LoVo (cell line): Measurements from ENCODE around the gene UGT1A3.

Source experiments
- DNase-seq: peaks from one replicate; pipeline ENCODE4 v3.0.0-alpha.2; 2016; ENCODE audit warnings: low spot score

UGT1A3 gene

DNA sequence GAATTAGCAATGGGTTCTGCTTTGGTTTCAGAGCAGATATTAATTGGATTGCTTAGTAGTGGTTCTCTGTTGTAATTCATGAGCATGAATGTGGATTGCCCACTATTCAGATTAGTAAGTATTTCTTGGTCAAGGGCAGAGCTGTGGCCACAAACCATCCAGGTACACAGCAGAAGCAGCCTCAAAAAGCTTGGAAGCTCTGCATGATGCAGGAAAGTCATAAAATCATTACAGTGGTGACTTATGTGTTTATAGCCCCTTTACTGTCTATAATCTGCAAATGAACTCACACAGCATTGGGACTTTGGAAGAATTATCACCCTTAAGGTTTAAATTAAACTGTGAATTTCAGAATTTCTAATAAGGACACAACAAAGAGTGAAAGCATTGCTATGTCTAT is 29.3 kb downstream of the UGT1A3 start:
- no peak for DNase-seq

DNA sequence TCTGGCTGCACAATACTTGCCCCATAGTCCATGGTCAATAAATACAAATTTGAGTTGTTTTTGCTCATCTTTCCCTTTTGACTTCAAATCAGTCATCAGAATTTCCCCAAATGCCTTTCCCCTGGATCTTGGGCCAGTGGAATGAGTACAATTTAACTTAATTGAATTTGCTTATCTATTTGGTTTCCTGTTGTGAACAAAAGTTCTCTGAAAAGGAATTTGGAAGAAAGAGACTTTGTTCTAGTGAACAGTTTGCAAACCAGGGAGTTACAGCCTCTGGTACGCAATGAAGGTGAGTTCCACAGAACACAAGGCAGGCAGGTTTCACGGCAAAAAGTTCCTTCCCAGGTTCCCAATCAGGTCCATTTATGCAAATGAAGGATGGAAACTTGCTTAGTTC is 30.0 kb downstream of the UGT1A3 start:
- DNase-seq: no peak

DNA sequence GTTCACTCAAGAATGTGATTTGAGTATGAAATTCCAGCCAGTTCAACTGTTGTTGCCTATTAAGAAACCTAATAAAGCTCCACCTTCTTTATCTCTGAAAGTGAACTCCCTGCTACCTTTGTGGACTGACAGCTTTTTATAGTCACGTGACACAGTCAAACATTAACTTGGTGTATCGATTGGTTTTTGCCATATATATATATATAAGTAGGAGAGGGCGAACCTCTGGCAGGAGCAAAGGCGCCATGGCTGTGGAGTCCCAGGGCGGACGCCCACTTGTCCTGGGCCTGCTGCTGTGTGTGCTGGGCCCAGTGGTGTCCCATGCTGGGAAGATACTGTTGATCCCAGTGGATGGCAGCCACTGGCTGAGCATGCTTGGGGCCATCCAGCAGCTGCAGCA is 31.2 kb downstream of the UGT1A3 start, which contains the start of gene UGT1A1:
UGT1A1 (plus strand) TSS at position 228 of the 400 bp plus-strand sequence; CDS start at position 246, 18 bp downstream.
- no peak for DNase-seq

DNA sequence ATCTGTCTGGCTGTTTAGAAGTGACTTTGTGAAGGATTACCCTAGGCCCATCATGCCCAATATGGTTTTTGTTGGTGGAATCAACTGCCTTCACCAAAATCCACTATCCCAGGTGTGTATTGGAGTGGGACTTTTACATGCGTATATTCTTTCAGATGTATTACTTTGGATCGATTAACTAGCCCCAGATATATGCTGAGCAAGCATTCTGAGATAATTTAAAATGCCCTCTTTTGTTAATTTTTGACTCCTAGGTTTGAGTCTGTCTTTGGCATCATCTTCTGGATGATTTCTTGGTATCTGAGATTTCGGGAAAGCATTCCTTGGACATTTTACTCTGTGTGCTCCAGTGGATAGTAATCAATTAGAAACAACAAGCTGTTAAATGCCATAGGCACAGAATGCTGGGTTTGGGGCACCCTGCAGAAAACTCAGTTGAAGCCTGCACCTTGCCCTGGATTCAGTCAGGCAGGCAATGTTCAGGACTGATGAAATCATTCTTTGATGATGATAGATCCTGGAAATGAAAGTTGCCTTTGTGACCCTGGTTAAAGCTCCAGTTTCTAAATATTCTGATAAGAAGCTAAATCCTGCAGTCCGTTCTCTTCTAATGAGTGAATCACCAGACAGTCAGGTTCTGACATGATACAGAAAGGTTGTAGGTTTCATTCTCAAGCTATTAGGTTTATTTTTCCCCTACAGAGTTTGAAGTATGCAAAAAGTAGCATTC is 32.4 kb downstream of the UGT1A3 start:
- DNase-seq: no peak

DNA sequence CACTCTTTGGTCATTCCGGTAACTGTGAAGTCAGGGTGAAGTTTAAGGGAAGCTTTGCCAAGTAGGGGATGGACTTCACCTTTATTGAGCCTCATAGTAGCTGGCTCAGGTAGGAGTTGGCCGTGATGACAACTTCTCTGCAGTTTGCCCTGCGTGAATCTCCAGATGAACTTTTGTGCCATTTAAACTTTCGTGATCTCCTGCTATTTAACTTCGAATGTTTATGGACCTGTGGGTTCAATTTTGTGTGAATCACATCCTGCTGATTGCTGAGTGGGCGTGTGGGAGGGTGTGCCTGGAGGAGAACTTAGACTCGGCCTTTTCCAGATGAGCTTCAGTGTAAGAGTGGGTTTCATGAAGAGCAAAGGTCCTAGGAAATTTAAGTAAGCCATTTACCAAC is 35.4 kb downstream of the UGT1A3 start:
- peak; percentile 87 for DNase-seq

DNA sequence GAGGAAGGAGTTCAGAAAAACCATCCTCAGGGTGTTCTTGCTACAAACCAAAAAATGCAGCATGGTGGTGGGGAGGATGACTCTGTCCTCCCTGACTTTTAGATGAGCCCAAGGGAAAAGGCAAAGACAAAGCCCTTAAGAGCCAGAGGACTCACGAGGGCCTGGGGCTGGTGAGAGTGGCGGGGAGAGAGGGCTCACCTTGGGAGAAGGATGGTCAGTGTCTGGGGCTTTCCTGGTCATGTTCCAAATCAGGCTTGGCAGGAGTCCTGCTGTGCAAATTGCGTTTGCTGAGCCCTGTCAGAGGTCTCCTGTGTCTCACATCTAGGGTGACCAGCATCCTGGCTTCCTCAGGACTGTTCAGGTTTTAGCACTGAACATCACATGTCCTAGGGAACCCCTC is 35.9 kb downstream of the UGT1A3 start:
- no peak for DNase-seq

DNA sequence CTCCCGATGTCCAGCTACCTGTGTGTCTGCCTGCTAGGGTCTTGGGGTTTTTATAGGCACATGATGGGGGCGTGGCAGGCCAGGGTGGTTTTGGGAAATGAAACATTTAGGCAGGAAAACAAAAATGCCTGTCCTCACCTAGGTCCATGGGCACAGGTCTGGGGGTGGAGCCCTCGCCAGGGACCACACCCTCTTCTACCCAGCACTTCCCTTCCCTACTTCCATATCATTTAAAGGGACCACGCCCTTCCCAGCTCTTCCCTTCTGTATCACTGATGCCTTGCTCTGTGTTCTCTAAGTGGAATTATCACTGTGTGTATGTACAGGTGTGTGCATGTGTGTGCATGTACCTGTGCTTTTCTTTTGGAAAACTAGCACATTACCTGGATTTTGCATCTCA is 37.6 kb downstream of the UGT1A3 start:
- no peak for DNase-seq

DNA sequence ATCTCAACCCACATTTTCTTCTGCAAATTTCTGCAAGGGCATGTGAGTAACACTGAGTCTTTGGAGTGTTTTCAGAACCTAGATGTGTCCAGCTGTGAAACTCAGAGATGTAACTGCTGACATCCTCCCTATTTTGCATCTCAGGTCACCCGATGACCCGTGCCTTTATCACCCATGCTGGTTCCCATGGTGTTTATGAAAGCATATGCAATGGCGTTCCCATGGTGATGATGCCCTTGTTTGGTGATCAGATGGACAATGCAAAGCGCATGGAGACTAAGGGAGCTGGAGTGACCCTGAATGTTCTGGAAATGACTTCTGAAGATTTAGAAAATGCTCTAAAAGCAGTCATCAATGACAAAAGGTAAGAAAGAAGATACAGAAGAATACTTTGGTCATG is 39.2 kb downstream of the UGT1A3 start:
- no peak for DNase-seq

DNA sequence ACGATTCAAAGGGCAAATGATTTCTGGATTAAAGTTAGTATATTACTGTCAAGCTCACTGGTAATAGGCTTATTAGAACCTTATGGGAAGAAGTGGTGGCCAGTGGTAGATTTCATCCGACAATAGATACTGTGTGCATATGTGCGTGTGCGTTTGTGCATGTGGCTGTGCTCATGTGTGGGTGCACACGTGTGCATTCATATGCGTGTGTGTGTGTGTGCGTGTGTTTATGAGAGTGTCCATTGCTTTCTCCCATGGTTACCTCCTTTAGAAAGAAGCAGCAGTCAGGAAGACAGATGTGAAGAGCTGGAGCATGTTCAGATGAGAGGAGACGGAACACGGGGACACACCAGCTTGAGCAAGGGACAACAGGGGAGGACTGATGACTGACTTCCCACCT is 40.4 kb downstream of the UGT1A3 start:
- no peak for DNase-seq

DNA sequence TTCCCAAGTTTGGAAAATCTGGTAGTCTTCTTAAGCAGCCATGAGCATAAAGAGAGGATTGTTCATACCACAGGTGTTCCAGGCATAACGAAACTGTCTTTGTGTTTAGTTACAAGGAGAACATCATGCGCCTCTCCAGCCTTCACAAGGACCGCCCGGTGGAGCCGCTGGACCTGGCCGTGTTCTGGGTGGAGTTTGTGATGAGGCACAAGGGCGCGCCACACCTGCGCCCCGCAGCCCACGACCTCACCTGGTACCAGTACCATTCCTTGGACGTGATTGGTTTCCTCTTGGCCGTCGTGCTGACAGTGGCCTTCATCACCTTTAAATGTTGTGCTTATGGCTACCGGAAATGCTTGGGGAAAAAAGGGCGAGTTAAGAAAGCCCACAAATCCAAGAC is 43.3 kb downstream of the UGT1A3 start:
- DNase-seq: no peak

DNA sequence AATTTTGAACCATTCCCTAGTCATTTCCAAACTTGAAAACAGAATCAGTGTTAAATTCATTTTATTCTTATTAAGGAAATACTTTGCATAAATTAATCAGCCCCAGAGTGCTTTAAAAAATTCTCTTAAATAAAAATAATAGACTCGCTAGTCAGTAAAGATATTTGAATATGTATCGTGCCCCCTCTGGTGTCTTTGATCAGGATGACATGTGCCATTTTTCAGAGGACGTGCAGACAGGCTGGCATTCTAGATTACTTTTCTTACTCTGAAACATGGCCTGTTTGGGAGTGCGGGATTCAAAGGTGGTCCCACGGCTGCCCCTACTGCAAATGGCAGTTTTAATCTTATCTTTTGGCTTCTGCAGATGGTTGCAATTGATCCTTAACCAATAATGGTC is 43.7 kb downstream of the UGT1A3 start:
- DNase-seq: no peak

DNA sequence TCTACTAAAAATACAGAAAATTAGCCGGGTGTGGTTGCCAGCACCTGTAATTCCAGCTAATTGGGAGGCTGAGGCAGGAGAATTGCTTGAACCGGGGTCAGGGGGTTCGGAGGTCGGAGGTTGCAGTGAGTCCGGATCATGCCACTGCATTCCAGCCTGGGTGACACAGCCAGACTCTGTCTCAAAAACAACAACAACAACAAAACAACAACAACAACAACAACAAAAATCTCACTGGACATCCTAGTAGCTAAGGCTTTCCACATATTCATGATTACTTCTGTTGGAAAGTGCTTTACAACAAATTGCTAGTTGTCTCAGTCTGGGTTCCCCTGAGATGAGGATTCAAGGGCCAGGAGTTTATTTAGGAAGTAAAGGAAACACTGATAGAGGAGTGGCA is 45.0 kb downstream of the UGT1A3 start:
- no peak for DNase-seq

DNA sequence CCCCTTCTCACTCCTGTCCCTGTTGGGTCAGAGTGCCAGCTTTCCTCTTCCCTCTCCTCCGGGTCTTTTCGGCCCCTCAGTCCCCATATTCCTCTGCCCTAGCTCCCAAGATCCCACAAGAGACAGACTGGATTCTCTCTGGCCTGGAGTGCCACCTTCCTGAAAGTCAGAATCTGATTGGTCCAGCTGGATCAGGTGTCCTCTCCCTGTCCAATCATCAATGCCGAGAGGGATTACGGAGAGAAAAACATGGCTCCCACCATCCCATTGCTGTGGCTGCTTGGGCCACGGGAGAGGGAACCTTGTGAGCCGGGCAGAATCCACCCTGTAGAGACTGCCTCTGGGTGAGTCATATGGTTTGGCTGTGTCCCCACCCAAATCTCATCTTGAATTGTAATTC is 46.6 kb downstream of the UGT1A3 start:
- no peak for DNase-seq

DNA sequence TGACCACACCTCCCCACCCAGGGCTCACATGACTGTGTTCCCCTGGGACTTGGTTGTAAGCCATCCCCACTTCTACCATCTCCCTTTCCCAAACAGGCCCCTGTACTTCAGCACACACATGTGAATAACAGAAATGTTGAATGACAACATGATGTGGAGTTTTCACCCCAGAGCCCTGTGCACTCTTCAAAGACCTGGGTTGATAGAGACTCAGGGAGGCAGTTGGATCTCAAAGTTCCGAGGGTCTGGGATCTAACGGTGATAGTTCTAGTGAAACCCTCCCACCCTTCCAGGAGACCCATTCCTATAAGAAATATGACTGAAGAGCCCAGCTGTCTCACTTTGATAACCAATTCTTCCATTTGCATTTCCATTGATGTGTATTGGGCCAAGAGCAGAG is 49.2 kb downstream of the UGT1A3 start, which contains the start of gene MROH2A:
MROH2A (plus strand) TSS at position 301 of the 400 bp plus-strand sequence. CDS start 1,029 bp downstream, outside the sequence.
- no peak for DNase-seq

DNA sequence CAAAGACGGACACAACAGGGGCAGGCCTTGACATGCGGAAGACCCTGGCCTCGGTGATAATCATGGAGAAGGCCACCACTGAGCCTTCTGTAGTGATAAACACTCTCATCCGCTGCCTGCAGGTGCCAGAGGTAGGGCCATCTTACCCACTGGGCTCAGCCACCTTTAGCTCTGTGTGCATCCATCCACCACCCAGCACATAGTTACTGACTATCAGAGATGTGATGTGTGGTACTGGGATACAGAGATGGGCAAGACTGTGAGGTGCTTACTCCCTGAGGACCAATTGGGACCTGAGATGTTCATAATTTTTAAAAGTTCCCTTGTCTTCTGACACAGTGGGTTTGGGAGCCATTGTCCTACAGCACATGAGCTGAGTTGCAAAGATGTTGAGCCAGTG is 50.9 kb downstream of the UGT1A3 start:
- no peak for DNase-seq

DNA sequence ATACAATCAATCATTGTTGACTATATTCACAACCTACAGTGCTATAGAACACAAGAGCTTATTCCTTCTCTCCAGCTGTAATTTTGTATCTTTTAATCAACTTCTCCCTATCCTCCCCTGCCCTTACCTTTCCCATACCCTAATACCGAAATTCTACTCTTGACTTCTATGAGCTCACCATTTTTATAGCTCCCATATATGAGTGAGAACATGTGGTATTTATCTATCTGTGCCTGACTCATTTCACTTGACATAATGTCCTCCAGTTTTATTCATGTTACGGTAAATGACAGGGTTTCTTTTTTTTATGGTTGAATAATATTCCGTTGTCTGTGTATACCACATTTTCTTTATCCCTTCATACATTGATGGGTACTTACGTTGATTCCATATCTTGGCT is 51.9 kb downstream of the UGT1A3 start:
- DNase-seq: no peak

DNA sequence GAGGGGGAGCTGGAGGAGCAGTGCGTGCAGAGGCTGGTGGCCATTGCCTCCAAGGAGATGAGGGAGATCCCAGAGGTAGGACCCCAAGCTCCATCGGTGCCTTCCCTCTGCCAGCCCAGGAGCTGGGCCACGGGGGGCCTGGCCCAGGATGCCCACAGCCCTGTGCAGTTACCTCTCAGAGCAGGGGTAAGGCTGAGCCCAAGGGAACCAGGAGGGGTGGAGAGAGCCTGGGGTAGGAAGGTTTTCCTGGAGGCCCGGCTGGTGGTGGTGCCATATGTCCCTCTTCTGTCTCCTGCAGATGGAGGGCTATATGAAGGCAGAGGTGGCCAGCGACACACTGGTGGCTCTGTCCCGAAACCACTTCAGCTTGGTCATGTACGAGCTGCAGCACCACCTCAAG is 60.7 kb downstream of the UGT1A3 start:
- DNase-seq: no peak

DNA sequence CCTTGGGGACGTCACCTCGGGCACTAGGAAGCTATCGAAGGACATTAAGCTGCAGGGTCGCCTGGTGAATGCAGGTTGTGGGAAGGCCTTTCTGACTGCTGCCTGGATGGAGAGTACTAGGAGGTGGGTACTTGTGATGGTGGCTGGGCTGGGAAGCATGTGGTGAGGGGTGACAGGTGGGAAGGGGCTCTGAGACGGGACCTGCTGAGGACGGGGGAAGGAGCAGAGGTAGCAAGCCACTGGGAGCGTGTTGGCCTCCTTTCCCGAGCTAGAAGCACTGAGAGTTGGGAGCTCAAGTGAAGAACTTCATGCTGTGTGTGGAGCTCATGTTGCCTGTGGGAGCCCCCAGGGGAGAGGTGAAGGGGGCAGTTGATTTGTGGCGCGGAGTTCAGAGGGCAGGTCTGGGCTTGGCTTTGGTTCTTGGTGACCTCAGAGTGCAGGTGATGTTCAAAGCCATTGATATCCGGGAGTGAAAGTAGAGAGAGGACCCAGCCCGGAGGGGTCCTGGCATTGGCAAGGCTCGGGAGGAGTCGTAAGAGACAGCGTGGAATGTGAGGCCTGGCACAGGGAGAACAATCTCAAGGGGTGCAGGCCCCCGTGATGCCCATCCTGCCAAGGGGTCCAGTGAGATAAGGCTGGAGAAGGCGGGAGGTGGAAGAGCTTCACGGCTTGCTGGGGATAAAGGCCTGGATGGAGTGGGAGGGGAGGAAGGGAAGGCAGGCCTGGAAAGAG is 62.5 kb downstream of the UGT1A3 start:
- DNase-seq: no peak

DNA sequence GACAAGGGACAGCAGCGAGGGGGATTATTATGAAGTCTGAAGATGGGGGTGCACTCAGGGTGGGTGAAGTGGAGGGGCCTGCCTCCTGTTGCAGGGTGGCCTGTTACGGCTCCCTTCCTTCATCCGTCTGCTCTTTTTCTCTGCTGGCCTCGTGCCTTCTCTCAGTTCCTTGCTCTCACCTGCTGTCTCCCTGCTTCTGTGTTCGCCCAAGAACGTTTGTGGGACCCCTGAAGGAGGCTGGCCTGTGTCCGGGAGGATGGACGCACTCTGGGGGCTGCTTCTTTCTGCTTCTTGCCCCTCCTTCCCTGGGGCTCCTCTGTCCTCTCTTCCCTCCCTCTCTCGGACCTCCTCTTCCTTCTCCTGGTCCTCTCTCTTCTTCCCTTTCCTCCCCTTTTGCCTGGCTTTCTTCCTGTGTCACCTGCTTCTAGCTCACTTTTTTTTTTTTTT is 63.1 kb downstream of the UGT1A3 start:
- DNase-seq: no peak

DNA sequence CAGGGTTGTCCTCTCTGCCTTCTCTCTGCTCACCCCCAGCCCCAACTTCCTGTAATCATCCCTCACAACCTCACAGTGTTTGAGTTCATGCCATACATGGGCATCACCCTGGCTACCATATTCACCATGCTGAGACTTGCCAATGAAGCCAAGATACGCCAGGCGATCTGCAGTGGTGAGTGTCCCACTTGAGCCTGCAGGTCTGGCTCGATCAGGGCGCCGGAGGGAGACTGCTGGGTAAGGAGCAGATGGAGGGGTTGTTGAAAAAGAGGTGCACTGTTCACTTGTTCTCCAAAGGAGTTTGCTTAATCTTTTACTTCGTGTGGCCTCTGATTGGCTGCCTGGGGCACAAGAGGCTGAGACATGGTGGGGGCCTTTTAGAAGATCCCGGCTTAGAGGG is 63.9 kb downstream of the UGT1A3 start:
- no peak for DNase-seq

DNA sequence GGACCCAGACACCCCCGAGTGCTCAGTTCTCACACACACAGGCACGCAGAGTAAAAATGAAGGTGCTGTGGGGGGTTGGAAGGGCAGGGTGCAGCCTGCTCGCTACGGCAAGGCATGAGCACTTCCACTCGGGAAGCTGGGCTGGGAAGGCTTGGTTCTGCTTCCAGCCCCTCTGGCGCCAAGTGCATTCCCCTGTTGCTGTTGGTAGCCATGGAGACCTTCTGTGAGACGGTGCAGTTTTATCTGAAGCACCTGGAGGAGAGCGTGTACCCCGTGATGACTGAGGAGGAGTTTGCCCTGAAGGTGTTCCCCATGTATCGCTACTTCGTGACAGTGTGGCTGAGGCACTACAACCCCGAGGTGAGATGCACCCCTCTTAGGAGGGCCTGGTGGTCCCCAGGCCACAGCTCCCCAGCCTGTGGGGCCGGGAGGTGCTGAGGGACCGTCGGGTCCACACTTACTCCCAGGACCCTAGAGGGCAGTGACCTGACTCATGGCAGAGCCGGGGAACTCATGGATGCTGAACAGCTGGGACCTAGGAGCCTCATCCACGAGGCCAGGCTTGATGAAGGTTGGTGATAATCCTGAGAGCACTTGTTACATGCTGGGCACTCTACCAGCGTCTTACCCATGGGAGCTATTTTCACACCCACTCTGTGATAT is 64.8 kb downstream of the UGT1A3 start:
- no peak for DNase-seq

DNA sequence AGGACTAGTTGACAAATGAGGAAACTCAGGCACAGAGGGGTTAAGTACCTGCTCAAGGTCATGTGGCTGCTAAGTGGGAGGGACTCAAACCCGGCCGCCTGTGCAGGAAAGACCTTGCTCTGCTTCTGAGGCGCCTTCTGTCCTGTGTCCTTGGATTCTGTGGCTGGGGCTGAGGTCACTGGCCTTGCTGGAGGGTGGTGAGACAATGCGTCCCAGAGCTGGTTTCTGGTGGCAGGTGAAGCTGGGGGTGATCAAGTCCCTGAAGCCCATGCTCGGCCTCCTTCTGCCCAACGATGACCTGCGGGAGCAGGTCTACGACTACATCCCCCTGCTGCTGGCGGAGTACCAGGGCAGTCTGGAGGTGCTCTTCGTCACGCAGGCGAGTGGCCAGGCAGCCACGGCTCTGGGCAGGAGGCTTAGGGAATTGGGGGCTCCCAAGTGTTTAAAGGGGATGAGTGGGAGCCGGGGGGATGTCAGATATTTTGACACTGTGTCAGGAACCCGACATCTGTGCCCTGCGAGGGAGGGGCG is 65.4 kb downstream of the UGT1A3 start:
- DNase-seq: no peak

DNA sequence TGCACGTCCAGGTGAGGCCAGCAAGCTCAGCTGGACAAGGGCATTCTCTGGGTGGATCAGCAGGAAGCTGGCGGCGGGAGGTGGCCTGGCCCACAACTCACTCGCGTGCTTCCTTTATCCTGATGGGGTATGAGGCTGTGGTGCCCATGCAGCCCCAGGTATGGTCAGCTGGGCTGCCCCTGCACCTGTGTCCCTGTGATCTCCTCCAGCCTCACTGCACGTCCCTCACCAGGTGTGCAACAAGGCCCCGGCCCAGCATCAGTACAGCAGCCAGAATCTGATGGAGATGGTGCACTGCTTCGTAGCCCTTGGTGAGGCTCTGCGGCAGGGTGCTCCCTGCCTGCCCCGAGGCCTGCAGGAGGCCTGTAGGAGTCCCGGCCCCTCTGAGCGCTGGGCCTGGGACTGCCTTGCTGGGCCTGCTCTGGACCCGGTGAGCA is 66.9 kb downstream of the UGT1A3 start:
- DNase-seq: no peak
